WTC11 (cell line): ENCODE results near the gene MRPS6. TPM values are rescaled to one million over a fixed set of nuclear protein-coding genes. Genes with fewer than 3 reads are reported as not detected.

Experiments
- ATAC-seq: fragments of 200-7000 bp; cut with Tn5 transposase; 2 replicates; pipeline ENCODE4 v1.10.0; 2021; ENCODE audit warnings: mild to moderate bottlenecking, moderate library complexity
- CTCF ChIA-PET: fragments of 300-600 bp; sonication (Branson Sonifier 250); formaldehyde crosslinking; loops from one replicate; lab custom pipeline; 2021; ENCODE audit warnings: antibody characterized with exemption; lab: Charles Lee
- POLR2A ChIA-PET: fragments of 350-600 bp; sonication (Branson Sonifier 250); formaldehyde crosslinking; loops from one replicate; lab custom pipeline; 2021; ENCODE audit warnings: antibody characterized with exemption; lab: Charles Lee
- DNase-seq: peaks from one replicate; pipeline ENCODE4 v3.0.0; 2021; ENCODE audit warnings: low spot score
- H3K27ac Mint-ChIP-seq: 2 replicates; pipeline ENCODE4 v1.8.0; 2021; ENCODE audit warnings: mixed read lengths
- H3K27me3 Mint-ChIP-seq: 2 replicates; pipeline ENCODE4 v1.8.0; 2021; ENCODE audit warnings: low read depth, mild to moderate bottlenecking, moderate library complexity, mixed read lengths
- H3K36me3 Mint-ChIP-seq: 2 replicates; pipeline ENCODE4 v1.8.0; 2021; ENCODE audit warnings: mixed read lengths
- H3K4me1 Mint-ChIP-seq: 2 replicates; pipeline ENCODE4 v1.8.0; 2022; ENCODE audit warnings: mixed read lengths
- H3K4me3 Mint-ChIP-seq: 2 replicates; pipeline ENCODE4 v1.8.0; 2021; ENCODE audit warnings: mild to moderate bottlenecking, moderate library complexity, mixed read lengths
- H3K9me3 Mint-ChIP-seq: 2 replicates; pipeline ENCODE4 v1.8.0; 2021; ENCODE audit warnings: mixed read lengths
- FOXK1 ChIP-seq: sonication (generic); formaldehyde crosslinking; IDR thresholded peaks from 2 replicates; pipeline ENCODE4 v1.8.0; 2022; ENCODE audit warnings: mild to moderate bottlenecking, moderate library complexity, missing genetic modification reagents
- MYBL2 ChIP-seq: sonication (generic); formaldehyde crosslinking; IDR thresholded peaks from 2 replicates; pipeline ENCODE4 v1.8.1; 2023; ENCODE audit warnings: mild to moderate bottlenecking, moderate library complexity, missing genetic modification reagents
- NFE2L1 ChIP-seq: sonication (generic); formaldehyde crosslinking; IDR thresholded peaks from 2 replicates; pipeline ENCODE4 v1.8.1; 2023; ENCODE audit warnings: missing genetic modification reagents
- NR1H2 ChIP-seq: sonication (generic); formaldehyde crosslinking; IDR thresholded peaks from 2 replicates; pipeline ENCODE4 v1.9.0; 2021; ENCODE audit warnings: mild to moderate bottlenecking, moderate library complexity, missing genetic modification reagents
- TCF7 ChIP-seq: sonication (generic); formaldehyde crosslinking; IDR thresholded peaks from 2 replicates; pipeline ENCODE4 v1.8.0; 2022; ENCODE audit warnings: mild to moderate bottlenecking, low read depth, missing genetic modification reagents, moderate library complexity
- TP53 ChIP-seq: sonication (generic); formaldehyde crosslinking; IDR thresholded peaks from 2 replicates; pipeline ENCODE4 v1.8.1; 2023; ENCODE audit warnings: mild to moderate bottlenecking, missing genetic modification reagents
- total RNA-seq: library from RNA; stranded (reverse); gene quantifications from 3 replicates; pipeline ENCODE4 v1.2.3, GENCODE V29; 2021
- TF ChIP-seq, protein P1 (sequence below): sonication (generic); formaldehyde crosslinking; IDR thresholded peaks from 2 replicates; pipeline ENCODE4 v1.8.0; 2022; ENCODE audit warnings: mild to moderate bottlenecking, missing genetic modification reagents
- TF ChIP-seq, protein P2 (sequence below): sonication (generic); formaldehyde crosslinking; IDR thresholded peaks from 2 replicates; pipeline ENCODE4 v1.8.1; 2022; ENCODE audit warnings: missing genetic modification reagents, borderline replicate concordance
- TF ChIP-seq, protein P3 (sequence below): sonication (generic); formaldehyde crosslinking; IDR thresholded peaks from 2 replicates; pipeline ENCODE4 v1.8.0; 2023; ENCODE audit warnings: missing genetic modification reagents, mild to moderate bottlenecking, borderline replicate concordance
- TF ChIP-seq, protein P4 (sequence below): sonication (generic); formaldehyde crosslinking; IDR thresholded peaks from 2 replicates; pipeline ENCODE4 v1.8.1; 2023; ENCODE audit warnings: mild to moderate bottlenecking, missing genetic modification reagents, borderline replicate concordance
- TF ChIP-seq, protein P5 (sequence below): sonication (generic); formaldehyde crosslinking; IDR thresholded peaks from 2 replicates; pipeline ENCODE4 v1.8.1; 2022; ENCODE audit warnings: mild to moderate bottlenecking, missing genetic modification reagents, moderate library complexity, borderline replicate concordance
- TF ChIP-seq, protein P6 (sequence below): sonication (generic); formaldehyde crosslinking; IDR thresholded peaks from 2 replicates; pipeline ENCODE4 v1.8.0; 2022; ENCODE audit warnings: mild to moderate bottlenecking, missing genetic modification reagents
- TF ChIP-seq, protein P7 (sequence below): sonication (generic); formaldehyde crosslinking; IDR thresholded peaks from 2 replicates; pipeline ENCODE4 v1.8.1; 2022; ENCODE audit warnings: low read depth, missing genetic modification reagents, borderline replicate concordance

The MRPS6 gene
- total RNA-seq, 1 experiment from 2014 or later, result 133 TPM

DNA sequence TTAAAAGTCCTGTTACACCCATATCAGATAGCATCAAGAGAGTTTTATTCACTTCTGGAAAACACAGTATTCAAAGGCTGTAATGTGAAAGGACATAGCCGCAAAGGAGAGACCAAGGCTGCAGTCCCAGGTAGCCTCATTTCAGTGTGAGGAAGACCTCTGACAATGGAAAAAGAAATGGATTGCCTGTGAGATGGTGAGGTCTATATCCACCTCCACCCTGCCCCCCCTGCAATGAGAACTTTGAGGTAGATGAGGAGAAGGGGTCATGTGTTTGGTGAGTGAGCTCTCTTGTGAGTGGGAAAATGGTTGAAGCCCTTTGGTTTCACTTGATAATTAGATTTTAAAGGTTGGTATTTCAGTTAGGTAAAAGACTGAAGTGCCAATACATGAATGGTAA is 3.5 kb downstream of the MRPS6 start (continued):
- TF ChIP-seq, protein P1, sequence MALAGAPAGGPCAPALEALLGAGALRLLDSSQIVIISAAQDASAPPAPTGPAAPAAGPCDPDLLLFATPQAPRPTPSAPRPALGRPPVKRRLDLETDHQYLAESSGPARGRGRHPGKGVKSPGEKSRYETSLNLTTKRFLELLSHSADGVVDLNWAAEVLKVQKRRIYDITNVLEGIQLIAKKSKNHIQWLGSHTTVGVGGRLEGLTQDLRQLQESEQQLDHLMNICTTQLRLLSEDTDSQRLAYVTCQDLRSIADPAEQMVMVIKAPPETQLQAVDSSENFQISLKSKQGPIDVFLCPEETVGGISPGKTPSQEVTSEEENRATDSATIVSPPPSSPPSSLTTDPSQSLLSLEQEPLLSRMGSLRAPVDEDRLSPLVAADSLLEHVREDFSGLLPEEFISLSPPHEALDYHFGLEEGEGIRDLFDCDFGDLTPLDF (CRISPR knock-in tag), result no peak
- TF ChIP-seq, protein P2, sequence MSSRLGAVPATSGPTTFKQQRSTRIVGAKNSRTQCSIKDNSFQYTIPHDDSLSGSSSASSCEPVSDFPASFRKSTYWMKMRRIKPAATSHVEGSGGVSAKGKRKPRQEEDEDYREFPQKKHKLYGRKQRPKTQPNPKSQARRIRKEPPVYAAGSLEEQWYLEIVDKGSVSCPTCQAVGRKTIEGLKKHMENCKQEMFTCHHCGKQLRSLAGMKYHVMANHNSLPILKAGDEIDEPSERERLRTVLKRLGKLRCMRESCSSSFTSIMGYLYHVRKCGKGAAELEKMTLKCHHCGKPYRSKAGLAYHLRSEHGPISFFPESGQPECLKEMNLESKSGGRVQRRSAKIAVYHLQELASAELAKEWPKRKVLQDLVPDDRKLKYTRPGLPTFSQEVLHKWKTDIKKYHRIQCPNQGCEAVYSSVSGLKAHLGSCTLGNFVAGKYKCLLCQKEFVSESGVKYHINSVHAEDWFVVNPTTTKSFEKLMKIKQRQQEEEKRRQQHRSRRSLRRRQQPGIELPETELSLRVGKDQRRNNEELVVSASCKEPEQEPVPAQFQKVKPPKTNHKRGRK (CRISPR knock-in tag), result no peak

DNA sequence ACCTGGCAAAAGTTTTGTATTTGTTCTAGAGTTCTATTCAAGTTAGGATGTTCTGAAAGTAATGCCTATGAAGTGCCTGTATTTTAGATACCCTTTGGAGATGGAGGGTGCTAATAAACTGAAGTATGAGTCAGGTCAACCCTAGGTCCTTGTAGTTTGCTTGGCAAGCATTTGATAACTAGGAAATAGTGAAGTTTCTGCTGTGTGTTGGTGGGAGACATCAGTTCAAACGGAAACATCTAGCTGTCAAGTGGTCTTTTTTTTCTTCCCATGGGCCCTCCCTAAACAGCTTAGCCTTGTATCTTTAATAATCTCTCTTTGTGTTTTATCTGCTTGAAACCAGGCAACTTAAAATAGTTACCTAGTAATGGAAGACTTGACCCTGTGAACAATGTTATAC is 4.5 kb downstream of the MRPS6 start:
- Mint-ChIP-seq H3K4me1 (peaks cover 68% of the 10 kb centered on the region), H3K27me3 (no peaks in the 10 kb centered on the region), H3K4me3 (no peak overlapping the region), H3K27ac (no peak overlapping the region), H3K9me3 (no peaks in the 10 kb centered on the region), H3K36me3 (peaks cover 17% of the 10 kb centered on the region)
- DNase-seq (no peak), ATAC-seq (no peak)
- CTCF ChIA-PET, result interaction anchor here (0.5 to 1.6 kb wide), 2 partner anchors 14 to 166 kb away, joined by 4 to 7 read pairs; no protein-coding TSS in a partner anchor
- TF ChIP-seq, protein P3, sequence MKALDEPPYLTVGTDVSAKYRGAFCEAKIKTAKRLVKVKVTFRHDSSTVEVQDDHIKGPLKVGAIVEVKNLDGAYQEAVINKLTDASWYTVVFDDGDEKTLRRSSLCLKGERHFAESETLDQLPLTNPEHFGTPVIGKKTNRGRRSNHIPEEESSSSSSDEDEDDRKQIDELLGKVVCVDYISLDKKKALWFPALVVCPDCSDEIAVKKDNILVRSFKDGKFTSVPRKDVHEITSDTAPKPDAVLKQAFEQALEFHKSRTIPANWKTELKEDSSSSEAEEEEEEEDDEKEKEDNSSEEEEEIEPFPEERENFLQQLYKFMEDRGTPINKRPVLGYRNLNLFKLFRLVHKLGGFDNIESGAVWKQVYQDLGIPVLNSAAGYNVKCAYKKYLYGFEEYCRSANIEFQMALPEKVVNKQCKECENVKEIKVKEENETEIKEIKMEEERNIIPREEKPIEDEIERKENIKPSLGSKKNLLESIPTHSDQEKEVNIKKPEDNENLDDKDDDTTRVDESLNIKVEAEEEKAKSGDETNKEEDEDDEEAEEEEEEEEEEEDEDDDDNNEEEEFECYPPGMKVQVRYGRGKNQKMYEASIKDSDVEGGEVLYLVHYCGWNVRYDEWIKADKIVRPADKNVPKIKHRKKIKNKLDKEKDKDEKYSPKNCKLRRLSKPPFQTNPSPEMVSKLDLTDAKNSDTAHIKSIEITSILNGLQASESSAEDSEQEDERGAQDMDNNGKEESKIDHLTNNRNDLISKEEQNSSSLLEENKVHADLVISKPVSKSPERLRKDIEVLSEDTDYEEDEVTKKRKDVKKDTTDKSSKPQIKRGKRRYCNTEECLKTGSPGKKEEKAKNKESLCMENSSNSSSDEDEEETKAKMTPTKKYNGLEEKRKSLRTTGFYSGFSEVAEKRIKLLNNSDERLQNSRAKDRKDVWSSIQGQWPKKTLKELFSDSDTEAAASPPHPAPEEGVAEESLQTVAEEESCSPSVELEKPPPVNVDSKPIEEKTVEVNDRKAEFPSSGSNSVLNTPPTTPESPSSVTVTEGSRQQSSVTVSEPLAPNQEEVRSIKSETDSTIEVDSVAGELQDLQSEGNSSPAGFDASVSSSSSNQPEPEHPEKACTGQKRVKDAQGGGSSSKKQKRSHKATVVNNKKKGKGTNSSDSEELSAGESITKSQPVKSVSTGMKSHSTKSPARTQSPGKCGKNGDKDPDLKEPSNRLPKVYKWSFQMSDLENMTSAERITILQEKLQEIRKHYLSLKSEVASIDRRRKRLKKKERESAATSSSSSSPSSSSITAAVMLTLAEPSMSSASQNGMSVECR, result no peak
- TF ChIP-seq FOXK1, result no peak
- TF ChIP-seq, protein P4, sequence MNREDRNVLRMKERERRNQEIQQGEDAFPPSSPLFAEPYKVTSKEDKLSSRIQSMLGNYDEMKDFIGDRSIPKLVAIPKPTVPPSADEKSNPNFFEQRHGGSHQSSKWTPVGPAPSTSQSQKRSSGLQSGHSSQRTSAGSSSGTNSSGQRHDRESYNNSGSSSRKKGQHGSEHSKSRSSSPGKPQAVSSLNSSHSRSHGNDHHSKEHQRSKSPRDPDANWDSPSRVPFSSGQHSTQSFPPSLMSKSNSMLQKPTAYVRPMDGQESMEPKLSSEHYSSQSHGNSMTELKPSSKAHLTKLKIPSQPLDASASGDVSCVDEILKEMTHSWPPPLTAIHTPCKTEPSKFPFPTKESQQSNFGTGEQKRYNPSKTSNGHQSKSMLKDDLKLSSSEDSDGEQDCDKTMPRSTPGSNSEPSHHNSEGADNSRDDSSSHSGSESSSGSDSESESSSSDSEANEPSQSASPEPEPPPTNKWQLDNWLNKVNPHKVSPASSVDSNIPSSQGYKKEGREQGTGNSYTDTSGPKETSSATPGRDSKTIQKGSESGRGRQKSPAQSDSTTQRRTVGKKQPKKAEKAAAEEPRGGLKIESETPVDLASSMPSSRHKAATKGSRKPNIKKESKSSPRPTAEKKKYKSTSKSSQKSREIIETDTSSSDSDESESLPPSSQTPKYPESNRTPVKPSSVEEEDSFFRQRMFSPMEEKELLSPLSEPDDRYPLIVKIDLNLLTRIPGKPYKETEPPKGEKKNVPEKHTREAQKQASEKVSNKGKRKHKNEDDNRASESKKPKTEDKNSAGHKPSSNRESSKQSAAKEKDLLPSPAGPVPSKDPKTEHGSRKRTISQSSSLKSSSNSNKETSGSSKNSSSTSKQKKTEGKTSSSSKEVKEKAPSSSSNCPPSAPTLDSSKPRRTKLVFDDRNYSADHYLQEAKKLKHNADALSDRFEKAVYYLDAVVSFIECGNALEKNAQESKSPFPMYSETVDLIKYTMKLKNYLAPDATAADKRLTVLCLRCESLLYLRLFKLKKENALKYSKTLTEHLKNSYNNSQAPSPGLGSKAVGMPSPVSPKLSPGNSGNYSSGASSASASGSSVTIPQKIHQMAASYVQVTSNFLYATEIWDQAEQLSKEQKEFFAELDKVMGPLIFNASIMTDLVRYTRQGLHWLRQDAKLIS (CRISPR knock-in tag), result no peak
- TF ChIP-seq MYBL2 (CRISPR knock-in tag), result no peak
- TF ChIP-seq, protein P5, sequence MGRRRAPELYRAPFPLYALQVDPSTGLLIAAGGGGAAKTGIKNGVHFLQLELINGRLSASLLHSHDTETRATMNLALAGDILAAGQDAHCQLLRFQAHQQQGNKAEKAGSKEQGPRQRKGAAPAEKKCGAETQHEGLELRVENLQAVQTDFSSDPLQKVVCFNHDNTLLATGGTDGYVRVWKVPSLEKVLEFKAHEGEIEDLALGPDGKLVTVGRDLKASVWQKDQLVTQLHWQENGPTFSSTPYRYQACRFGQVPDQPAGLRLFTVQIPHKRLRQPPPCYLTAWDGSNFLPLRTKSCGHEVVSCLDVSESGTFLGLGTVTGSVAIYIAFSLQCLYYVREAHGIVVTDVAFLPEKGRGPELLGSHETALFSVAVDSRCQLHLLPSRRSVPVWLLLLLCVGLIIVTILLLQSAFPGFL, result no peak
- no peak for TF ChIP-seq TCF7 (CRISPR knock-in tag)
- TF ChIP-seq TP53, result no peak
- TF ChIP-seq NFE2L1 (CRISPR knock-in tag), result no peak
- TF ChIP-seq, protein P6, sequence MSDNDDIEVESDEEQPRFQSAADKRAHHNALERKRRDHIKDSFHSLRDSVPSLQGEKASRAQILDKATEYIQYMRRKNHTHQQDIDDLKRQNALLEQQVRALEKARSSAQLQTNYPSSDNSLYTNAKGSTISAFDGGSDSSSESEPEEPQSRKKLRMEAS (CRISPR knock-in tag), result no peak
- no peak for TF ChIP-seq NR1H2
- TF ChIP-seq, protein P7, sequence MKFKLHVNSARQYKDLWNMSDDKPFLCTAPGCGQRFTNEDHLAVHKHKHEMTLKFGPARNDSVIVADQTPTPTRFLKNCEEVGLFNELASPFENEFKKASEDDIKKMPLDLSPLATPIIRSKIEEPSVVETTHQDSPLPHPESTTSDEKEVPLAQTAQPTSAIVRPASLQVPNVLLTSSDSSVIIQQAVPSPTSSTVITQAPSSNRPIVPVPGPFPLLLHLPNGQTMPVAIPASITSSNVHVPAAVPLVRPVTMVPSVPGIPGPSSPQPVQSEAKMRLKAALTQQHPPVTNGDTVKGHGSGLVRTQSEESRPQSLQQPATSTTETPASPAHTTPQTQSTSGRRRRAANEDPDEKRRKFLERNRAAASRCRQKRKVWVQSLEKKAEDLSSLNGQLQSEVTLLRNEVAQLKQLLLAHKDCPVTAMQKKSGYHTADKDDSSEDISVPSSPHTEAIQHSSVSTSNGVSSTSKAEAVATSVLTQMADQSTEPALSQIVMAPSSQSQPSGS, result no peak
- POLR2A ChIA-PET, result no interaction called here
